ENCODE measurements around the gene ATG4C. TPM values are rescaled to one million over a fixed set of nuclear protein-coding genes. Genes with fewer than 3 reads are reported as not detected.

The ATG4C gene
- total and polyA plus RNA-seq, 2 of the 4 experiments (the other 2 are of a cell fraction): 4.7 to 7.2 TPM

DNA sequence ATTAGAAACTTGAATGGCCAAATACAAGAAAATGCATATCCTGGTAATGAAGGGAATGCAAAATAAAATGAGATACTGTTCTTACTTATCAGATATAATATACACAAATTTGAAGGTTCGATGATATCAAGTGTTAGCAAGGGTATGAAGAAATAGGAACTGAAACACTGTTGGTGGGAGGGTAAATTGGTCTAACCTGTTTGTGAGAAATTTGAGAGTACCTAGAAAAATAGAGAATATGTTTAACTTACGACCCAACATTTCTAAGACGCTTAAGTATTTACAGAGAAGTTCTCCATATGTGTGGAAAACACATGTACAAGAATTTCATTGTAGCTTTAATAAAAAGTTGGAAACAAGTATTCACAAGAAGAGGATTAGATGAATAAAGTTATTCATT lies 25.9 kb downstream of the ATG4C start:
- Histone ChIP-seq H2BK5ac (ENCODE audit: low read depth, low read length, poor library complexity, severe bottlenecking) (no peak overlapping the region), H3K9me3 (ENCODE audit: control insufficient read depth, insufficient read depth, low read length) (no peaks in the 10 kb centered on the region), H2AFZ (replicated peaks; ENCODE audit: low read length, poor library complexity) (no peak overlapping the region), H2BK120ac (ENCODE audit: low read depth, low read length) (no peak overlapping the region), H2AK5ac (ENCODE audit: low read depth, low read length) (no peak overlapping the region), H4K20me1 (ENCODE audit: insufficient read depth, low read length) (no peaks in the 10 kb centered on the region), H3K36me3 (ENCODE audit: control insufficient read depth, insufficient read depth, low read length) (no peaks in the 10 kb centered on the region), H3K14ac (replicated peaks; ENCODE audit: low read depth, low read length) (no peak overlapping the region), H3K27ac (ENCODE audit: insufficient read depth, low read length) (no peak overlapping the region), H2BK15ac (ENCODE audit: low read depth, low read length) (no peak overlapping the region), H3K27me3 (ENCODE audit: control insufficient read depth, insufficient read depth, low read length) (no peaks in the 10 kb centered on the region), H3K23ac (ENCODE audit: low read depth, low read length) (no peak overlapping the region), H3K4ac (ENCODE audit: low read depth, low read length) (no peak overlapping the region), H3K18ac (ENCODE audit: low read depth, low read length) (no peak overlapping the region), H3K4me2 (ENCODE audit: low read depth, low read length) (no peak overlapping the region), H4K91ac (ENCODE audit: insufficient read depth, low read depth, low read length) (no peak overlapping the region), H3K9ac (ENCODE audit: low read depth, low read length) (no peak overlapping the region), H4K5ac (ENCODE audit: low read depth, low read length) (no peak overlapping the region), H3K79me1 (ENCODE audit: low read depth in 1 of 2, low read length in 2 of 2) (0 out of 4 replicates have a peak, but pooled peaks cover 0 to 3% of the 10 kb centered on the region in 2 experiments), H2BK20ac (ENCODE audit: low read depth, low read length) (no peak overlapping the region), H3K4me3 (ENCODE audit: insufficient read depth, low read depth, low read length) (no peak overlapping the region), H4K8ac (ENCODE audit: low read depth in 2 of 2, low read length in 2 of 2) (no peak overlapping the region), H3K4me1 (ENCODE audit: control insufficient read depth, insufficient read depth, low read length) (no peaks in the 10 kb centered on the region), H3K9me1 (ENCODE audit: insufficient read depth, low read length) (no peaks in the 10 kb centered on the region), H3K56ac (ENCODE audit: extremely low read depth, insufficient read depth, low read length) (no peak overlapping the region), H2AK9ac (replicated peaks; ENCODE audit: low read depth, low read length, poor library complexity) (no peak overlapping the region)
- DNase-seq (no peak), ATAC-seq (ENCODE audit: low read depth) (no peak)
- intact Hi-C loops (cut with micrococcal nuclease): no loop called here
- BruUV-seq (replicated peaks): no TSS peak
- dilution Hi-C loops (cut with HindIII; ENCODE audit: low sequenced_read_pairs, unreplicated experiment): no loop called here
- in situ Hi-C loops (cut with MboI; ENCODE audit: low sequenced_read_pairs): no loop called here
- POLR2A ChIA-PET (ENCODE audit: unreplicated experiment): no interaction called here
- TF ChIP-seq, protein P1, sequence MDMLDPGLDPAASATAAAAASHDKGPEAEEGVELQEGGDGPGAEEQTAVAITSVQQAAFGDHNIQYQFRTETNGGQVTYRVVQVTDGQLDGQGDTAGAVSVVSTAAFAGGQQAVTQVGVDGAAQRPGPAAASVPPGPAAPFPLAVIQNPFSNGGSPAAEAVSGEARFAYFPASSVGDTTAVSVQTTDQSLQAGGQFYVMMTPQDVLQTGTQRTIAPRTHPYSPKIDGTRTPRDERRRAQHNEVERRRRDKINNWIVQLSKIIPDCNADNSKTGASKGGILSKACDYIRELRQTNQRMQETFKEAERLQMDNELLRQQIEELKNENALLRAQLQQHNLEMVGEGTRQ (IDR thresholded peaks at IDR 0.05; ENCODE audit: low read depth, low read length): no peak
- TF ChIP-seq RCOR1 (IDR thresholded peaks at IDR 0.05; ENCODE audit: insufficient replicate concordance, low read length) (no peak), POLR2A (IDR thresholded peaks at IDR 0.05; ENCODE audit: low read depth, low read length) (no peak), RFX5 (IDR thresholded peaks at IDR 0.05; ENCODE audit: low read depth, low read length) (no peak), CHD1 (IDR thresholded peaks at IDR 0.05; ENCODE audit: low read depth, low read length) (no peak), MAFK (IDR thresholded peaks at IDR 0.05; ENCODE audit: low read depth, low read length) (no peak), FOS (IDR thresholded peaks at IDR 0.05; ENCODE audit: low read depth, low read length) (no peak), CEBPB (IDR thresholded peaks at IDR 0.05; ENCODE audit: low read depth, low read length) (no peak), MXI1 (IDR thresholded peaks at IDR 0.05; ENCODE audit: borderline replicate concordance, low read depth, low read length) (no peak), NFE2L2 (IDR thresholded peaks at IDR 0.05; ENCODE audit: low read depth, low read length) (no peak), SMC3 (IDR thresholded peaks at IDR 0.05; ENCODE audit: low read depth, low read length) (no peak), BHLHE40 (IDR thresholded peaks at IDR 0.05; ENCODE audit: low read depth, low read length) (no peak), RAD21 (IDR thresholded peaks at IDR 0.05; ENCODE audit: low read length) (no peak), MAZ (IDR thresholded peaks at IDR 0.05; ENCODE audit: borderline replicate concordance, low read depth, low read length) (no peak)
- TF ChIP-seq, protein P2, sequence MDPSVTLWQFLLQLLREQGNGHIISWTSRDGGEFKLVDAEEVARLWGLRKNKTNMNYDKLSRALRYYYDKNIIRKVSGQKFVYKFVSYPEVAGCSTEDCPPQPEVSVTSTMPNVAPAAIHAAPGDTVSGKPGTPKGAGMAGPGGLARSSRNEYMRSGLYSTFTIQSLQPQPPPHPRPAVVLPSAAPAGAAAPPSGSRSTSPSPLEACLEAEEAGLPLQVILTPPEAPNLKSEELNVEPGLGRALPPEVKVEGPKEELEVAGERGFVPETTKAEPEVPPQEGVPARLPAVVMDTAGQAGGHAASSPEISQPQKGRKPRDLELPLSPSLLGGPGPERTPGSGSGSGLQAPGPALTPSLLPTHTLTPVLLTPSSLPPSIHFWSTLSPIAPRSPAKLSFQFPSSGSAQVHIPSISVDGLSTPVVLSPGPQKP (IDR thresholded peaks at IDR 0.05; ENCODE audit: borderline replicate concordance, low read depth, low read length): no peak
- TF ChIP-seq, protein P3, sequence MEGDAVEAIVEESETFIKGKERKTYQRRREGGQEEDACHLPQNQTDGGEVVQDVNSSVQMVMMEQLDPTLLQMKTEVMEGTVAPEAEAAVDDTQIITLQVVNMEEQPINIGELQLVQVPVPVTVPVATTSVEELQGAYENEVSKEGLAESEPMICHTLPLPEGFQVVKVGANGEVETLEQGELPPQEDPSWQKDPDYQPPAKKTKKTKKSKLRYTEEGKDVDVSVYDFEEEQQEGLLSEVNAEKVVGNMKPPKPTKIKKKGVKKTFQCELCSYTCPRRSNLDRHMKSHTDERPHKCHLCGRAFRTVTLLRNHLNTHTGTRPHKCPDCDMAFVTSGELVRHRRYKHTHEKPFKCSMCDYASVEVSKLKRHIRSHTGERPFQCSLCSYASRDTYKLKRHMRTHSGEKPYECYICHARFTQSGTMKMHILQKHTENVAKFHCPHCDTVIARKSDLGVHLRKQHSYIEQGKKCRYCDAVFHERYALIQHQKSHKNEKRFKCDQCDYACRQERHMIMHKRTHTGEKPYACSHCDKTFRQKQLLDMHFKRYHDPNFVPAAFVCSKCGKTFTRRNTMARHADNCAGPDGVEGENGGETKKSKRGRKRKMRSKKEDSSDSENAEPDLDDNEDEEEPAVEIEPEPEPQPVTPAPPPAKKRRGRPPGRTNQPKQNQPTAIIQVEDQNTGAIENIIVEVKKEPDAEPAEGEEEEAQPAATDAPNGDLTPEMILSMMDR (conservative IDR thresholded peaks at IDR 0.05; ENCODE audit: low read depth, low read length): no peak
- WGBS, 2 experiments (ENCODE audit: extremely low coverage in 2 of 2, insufficient read length in 1 of 2): no CpG with 5 or more reads among the region's 3 CpGs
- CTCF ChIA-PET: no interaction called here

Measured in IMR-90 (cell line).